NCI-H1105 (cell line): ENCODE results near the gene SLC6A4.
"Not testable (repeated sequence)": the region's sequence is repeated elsewhere in the genome, so short reads cannot be mapped to it uniquely, and the experiment has no call there.

Experiments used
- DNase-seq: peaks from one replicate; lab custom pipeline; 2025; lab: John Stamatoyannopoulos, UW

SLC6A4 gene

DNA sequence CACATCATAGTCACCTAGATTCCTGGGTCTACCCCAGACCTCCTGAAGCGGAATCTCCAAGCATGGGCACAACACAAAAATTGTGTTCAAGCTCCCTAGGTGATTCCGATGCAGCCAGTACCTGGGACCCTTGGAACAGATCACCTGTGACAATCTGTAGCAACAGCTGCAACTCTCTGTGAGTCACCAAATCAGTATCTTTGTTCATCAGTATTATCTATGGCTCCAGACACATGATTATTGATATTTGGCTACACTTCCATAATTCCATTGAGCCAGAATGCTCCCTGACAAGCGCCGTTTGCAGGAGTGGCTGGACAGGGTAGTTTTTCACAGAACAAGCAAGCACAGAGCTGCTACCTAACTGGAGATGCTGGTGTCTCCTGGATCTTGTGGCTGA, 16.2 kb downstream of the SLC6A4 start:
- no peak for DNase-seq

DNA sequence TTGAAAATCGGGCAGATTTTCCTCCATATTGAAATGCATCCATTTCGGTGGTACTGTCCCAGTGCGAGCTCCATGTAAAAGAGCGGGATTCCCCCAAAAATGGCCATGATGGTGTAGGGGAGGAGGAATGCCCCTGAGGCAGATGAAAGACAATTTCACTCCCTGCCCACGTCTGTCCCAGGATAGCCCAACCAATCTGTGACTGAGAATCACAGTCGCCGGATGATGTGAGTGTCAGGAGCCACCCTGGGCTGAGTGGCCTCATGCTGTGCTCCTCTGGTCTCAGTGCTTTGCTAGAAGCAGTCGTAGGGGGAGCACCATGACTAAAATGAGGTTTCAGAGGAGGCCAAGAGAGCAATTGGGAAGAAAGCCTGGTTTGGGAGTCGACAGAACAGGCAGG, 16.7 kb downstream of the SLC6A4 start:
- DNase-seq = no peak

GRCh38 chr17:30217746-30218245, 17.7 kb downstream of the SLC6A4 start:
- DNase-seq = no peak

GRCh38 chr17:30217054-30217453, 18.4 kb downstream of the SLC6A4 start:
- DNase-seq = no peak

DNA sequence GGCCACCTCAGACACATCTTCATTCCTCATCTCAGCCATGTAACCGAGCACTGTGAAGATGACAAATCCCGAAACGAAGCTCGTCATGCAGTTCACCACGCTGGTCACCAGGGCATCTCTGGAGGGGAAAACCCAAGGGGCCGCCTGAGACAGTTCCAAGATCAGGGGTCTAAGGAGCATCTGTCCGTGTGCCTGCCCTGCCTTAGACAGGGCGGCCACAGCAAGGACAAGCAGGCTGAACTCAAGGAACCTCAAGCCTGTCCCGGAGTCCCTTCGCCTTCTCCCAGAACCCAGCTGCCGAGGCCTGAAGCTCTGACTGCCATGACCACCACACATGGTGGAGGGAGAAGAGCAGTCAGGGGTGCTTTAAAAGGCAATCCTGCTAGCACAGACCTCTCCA, 22.7 kb downstream of the SLC6A4 start:
- DNase-seq = no peak

- DNase-seq = no peak
These were observed 24.1 kb downstream of the SLC6A4 start for GRCh38 chr17:30211371-30211770.

GRCh38 chr17:30210901-30211300, 24.6 kb downstream of the SLC6A4 start:
- DNase-seq = no peak

GRCh38 chr17:30210366-30210765, 25.1 kb downstream of the SLC6A4 start:
- no peak for DNase-seq

- DNase-seq = no peak
These were observed 25.6 kb downstream of the SLC6A4 start for GRCh38 chr17:30209930-30210329.

- DNase-seq = no peak
These were observed 27.3 kb downstream of the SLC6A4 start for GRCh38 chr17:30208214-30208613.

DNA sequence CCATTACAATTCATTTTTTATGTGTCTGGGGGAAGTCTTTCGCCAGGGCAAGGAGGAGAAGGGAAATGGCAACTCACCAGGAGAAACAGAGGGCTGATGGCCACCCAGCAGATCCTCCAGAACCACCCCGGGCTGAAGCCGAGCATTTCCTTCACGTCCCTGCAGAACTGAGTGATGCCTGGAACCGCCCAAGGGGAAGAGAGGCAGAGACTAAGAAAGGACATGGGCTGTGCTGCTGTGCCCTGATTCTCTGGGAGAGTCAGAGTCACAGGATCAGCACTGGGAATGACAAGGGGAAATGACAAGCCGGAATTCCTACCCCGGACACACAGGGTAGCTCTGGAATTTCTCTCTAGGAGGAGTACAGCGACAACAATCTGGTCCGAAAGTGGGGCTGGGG, 27.8 kb downstream of the SLC6A4 start:
- no peak for DNase-seq

GRCh38 chr17:30203471-30203981, 32.0 kb downstream of the SLC6A4 start:
- no peak for DNase-seq

- DNase-seq = not testable (repeated sequence)
These were observed 34.8 kb downstream of the SLC6A4 start for GRCh38 chr17:30200656-30201055.

GRCh38 chr17:30200106-30200505, 35.4 kb downstream of the SLC6A4 start:
- DNase-seq = no peak

DNA sequence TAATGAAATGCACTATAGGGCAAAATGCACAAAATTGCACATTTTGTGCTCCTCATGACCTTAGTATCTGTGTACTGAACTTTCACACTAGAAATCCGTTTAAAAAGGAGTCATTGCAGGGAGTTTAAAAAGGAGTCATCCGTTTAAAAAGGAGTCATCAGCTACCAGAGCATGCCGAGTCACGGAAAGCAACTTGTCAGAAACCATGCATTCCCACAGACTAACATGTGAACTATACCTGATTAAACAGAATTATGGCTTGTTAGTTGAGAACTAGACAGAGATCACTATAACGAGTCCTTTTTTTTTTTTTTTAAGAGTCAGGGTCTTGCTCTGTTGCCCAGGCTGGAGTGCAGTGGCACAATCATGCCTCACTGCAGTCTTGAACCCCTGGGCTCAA, 35.9 kb downstream of the SLC6A4 start:
- no peak for DNase-seq

DNA sequence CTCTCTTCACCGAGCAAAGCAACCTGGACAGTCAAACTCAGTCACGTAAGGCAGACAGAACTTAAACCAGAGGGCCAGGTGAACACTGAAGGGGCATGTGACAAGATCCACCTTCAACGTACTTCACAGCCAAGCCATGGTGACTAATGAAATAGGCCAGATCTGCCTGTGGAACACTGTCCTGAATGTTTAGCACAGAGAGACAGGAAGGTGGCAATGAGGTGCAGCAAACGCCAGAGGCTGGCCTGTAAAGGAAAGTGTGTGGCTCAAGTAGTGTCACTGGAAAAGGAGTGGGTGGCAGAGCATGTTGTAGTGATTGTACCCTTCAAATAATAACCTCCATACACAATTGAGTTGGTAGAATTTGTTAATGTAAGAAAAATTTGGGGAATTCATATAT, 38.1 kb downstream of the SLC6A4 start:
- no peak for DNase-seq

- DNase-seq = no peak
These were observed 39.0 kb downstream of the SLC6A4 start for GRCh38 chr17:30196504-30196903.

- DNase-seq = no peak
These were observed 44.4 kb downstream of the SLC6A4 start for GRCh38 chr17:30191072-30191471.

- DNase-seq = no peak
These were observed 47.1 kb downstream of the SLC6A4 start for GRCh38 chr17:30188211-30188939.

- DNase-seq = no peak
These were observed 47.9 kb downstream of the SLC6A4 start for GRCh38 chr17:30187573-30187972.

- no peak for DNase-seq
These were observed 48.7 kb downstream of the SLC6A4 start for GRCh38 chr17:30186761-30187160.

DNA sequence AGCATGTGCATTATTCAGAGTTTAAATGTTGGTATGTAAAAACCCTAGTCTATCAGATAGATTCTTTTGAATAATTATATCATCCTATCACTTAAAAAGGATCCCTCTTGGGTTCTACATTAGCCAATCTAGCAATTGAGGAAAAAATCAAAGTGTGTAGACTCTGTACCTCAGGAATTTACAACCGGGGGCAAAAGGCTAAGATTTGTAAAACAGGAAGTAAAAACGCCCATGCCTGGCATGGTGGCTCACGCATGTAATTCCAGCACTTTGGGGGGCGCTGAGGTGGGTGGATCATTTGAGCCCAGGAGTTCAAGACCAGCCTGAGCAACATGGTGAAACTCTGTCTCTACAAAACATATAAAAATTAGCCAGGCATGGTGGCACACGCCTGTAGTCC, 58.6 kb downstream of the SLC6A4 start:
- DNase-seq = no peak

DNA sequence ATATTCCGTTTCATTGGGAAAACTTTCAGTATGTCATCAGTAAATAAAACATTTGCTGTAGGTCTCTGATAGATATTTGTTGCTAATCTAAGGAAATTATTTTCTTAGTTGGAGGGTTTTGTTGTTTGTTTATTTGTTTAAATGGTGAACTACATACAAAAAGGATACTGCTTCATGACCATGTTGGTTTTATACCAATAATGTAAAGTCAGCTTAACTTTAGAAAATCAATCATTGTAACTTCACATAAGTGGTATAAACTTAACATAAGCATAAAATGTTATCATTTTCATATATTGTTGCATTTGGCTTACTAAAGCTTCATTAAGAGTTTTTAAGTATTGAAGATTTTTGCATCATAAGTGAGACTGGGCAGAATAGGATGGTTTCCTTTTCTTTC, 60.9 kb downstream of the SLC6A4 start:
- DNase-seq = no peak

GRCh38 chr17:30173649-30174048, 61.8 kb downstream of the SLC6A4 start:
- no peak for DNase-seq
